ENCODE measurements around the gene CUL9.

DNA sequence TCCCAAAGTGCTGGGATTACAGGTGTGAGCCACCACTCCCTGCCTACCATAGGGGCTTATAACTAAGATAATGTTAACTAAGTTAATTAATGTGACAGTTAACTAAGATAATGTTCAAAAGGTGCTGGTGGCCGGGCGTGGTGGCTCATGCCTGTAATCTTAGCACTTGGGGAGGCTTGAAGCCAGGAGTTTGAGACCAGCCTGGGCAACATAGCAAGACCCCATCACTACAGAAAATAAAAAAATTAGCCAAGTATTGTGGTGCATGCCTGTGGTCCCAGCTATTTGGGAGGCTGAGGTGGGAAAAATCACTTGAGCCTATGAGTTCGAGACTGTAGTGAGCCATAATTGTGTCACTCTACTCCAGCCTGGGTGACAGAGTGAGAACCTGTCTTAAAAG lies 43.7 kb upstream of the CUL9 start:
- TF ChIP-seq, protein P1, sequence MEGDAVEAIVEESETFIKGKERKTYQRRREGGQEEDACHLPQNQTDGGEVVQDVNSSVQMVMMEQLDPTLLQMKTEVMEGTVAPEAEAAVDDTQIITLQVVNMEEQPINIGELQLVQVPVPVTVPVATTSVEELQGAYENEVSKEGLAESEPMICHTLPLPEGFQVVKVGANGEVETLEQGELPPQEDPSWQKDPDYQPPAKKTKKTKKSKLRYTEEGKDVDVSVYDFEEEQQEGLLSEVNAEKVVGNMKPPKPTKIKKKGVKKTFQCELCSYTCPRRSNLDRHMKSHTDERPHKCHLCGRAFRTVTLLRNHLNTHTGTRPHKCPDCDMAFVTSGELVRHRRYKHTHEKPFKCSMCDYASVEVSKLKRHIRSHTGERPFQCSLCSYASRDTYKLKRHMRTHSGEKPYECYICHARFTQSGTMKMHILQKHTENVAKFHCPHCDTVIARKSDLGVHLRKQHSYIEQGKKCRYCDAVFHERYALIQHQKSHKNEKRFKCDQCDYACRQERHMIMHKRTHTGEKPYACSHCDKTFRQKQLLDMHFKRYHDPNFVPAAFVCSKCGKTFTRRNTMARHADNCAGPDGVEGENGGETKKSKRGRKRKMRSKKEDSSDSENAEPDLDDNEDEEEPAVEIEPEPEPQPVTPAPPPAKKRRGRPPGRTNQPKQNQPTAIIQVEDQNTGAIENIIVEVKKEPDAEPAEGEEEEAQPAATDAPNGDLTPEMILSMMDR (IDR thresholded peaks at IDR 0.05) = no peak
- TF ChIP-seq POLR2A (IDR thresholded peaks at IDR 0.05) = no peak

All from Peyer's patch (tissue), 4 donors.